ENCODE measurements around the gene AKT3.

AKT3 gene

DNA sequence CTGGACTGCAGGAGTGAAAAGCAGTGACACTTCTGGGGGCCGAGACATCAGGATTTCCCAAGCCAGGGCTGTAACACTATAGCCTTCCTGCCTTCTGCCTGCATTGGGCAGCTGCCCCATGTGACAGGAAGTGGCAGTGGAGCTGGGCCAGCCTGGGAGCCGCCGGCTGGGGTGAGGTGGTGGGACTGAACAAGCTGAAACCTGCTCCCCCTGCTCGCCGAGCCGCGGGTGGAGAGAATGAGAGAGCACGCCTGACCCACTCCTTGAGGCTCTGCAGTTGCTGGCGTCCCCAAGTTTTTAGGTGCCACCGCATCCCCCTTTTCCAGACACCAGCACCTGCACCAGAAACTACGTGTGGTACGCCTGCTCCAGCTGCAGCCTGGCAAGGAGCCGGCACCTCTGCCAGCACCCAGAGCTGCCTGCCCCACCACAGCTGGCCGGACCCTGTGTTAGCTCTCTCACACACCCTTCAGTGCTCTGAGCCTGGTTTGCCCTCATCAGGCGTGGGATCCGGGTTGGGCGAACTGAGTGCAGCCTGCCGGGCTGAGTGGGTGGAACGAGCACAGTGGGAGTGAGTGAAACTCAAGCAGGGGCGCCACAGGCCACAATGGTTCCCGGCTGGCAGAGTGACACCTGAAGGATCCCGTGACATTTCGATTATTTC, 119.4 kb downstream of the AKT3 start:
- TF ChIP-seq CTCF (IDR thresholded peaks at IDR 0.05; ENCODE audit: low read depth, low read length, poor library complexity, severe bottlenecking): no peak
- TF ChIP-seq EZH2phosphoT487 (IDR thresholded peaks at IDR 0.05; ENCODE audit: borderline replicate concordance, low read length): no peak
- Histone ChIP-seq H3K4me2 (ENCODE audit: low read length) (no peak overlapping the region), H3K4me3 (ENCODE audit: low read length) (no peak overlapping the region)

DNA sequence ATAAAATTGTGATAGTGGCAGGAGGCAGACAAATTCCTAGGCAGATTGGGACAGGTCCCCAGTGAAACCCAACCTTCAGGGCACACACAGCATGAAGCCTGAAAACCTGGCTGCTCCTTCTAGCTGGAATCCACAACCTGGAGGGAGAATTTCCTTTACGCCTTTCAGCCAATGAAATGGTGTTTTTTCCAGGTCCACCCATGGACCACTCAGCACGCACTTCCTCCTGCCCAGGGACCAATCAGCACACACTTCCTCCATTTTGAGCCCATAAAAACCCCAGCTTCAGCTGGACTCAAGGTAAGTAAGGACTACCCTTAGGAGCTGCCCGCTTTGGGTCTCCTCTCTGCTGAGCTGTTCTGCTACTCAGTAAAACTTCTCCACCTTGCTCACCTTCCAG, 120.1 kb downstream of the AKT3 start:
- Histone ChIP-seq H3K4me3 (ENCODE audit: low read length) (no peak overlapping the region), H3K36me3 (ENCODE audit: control insufficient read depth, low read length) (no peaks in the 10 kb centered on the region), H3K4me1 (ENCODE audit: control insufficient read depth, low read length) (peaks cover 19% of the 10 kb centered on the region)

More for the DNA sequence above, 119.4 kb downstream of the AKT3 start:
- peaks cover 9% of the 10 kb centered on the region; the same call in 1 of the 2 replicates for H3K9me3 ChIP-seq (ENCODE audit: control insufficient read depth, insufficient read depth, low read length)
- H3K36me3 ChIP-seq (ENCODE audit: control insufficient read depth, low read length): no peaks in the 10 kb centered on the region
- no peak overlapping the region for H3K27ac ChIP-seq (ENCODE audit: low read depth, low read length)
- H3K27me3 ChIP-seq (ENCODE audit: control insufficient read depth, low read length): peaks cover 4% of the 10 kb centered on the region
- peaks cover 19% of the 10 kb centered on the region for H3K4me1 ChIP-seq (ENCODE audit: control insufficient read depth, low read length)
- peaks cover 8% of the 10 kb centered on the region for H3F3A ChIP-seq (ENCODE audit: control insufficient read depth, insufficient read depth)
- no peaks in the 10 kb centered on the region for H3K9me2 ChIP-seq (replicated peaks; ENCODE audit: control insufficient read depth, low read length)
- H4K20me1 ChIP-seq (ENCODE audit: control insufficient read depth, insufficient read depth, low read depth, low read length): no peaks in the 10 kb centered on the region
- no peaks in the 10 kb centered on the region for H3K79me2 ChIP-seq (ENCODE audit: control insufficient read depth, low read length)

DNA sequence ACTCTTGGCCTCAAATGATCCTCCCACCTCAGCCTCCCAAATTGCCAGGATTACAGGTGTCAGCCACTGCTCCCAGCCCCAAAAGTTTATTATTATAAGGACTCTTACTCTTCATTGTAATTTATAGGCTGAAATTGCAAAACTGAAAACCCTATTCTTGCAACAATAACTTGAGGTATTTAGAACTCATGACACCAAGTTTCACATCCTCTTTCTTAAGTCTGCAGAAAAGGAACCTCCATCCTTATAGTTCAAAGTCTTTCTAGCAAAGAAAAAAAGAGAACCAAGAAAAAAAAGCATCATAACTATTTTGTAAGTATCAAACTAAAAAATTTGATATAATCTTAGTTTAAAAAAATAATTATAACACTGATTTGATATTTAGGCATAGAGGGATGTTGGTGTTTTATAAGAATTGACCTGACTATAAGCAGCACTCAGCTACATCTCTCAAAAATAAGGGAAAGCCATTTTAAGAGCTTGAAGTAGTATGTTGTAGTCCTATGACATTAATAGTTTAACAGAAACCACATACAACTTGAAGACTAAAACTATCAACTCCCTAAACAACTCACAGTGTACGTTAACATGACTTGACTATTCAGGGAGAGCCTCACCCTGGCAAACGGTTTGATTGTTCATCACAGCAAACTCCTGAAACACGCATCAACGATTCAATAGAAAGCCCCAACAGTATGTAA, 122.4 kb downstream of the AKT3 start:
- Histone ChIP-seq H3K4me1 (ENCODE audit: control insufficient read depth, low read length) (peaks cover 19% of the 10 kb centered on the region), H3K36me3 (ENCODE audit: control insufficient read depth, low read length) (no peaks in the 10 kb centered on the region), H3F3A (ENCODE audit: control insufficient read depth, insufficient read depth) (peaks cover 8% of the 10 kb centered on the region), H3K79me2 (ENCODE audit: control insufficient read depth, low read length) (no peaks in the 10 kb centered on the region), H3K4me2 (ENCODE audit: low read length) (peak overlapping the region; percentile 47), H3K9me3 (ENCODE audit: control insufficient read depth, insufficient read depth, low read length) (peaks cover 9% of the 10 kb centered on the region; the same call in 1 of the 2 replicates), H3K27me3 (ENCODE audit: control insufficient read depth, low read length) (peaks cover 2% of the 10 kb centered on the region), H3K4me3 (ENCODE audit: low read length) (peak overlapping the region; percentile 24), H3K27ac (ENCODE audit: low read depth, low read length) (no peak overlapping the region), H3K9me2 (replicated peaks; ENCODE audit: control insufficient read depth, low read length) (no peaks in the 10 kb centered on the region), H4K20me1 (ENCODE audit: control insufficient read depth, insufficient read depth, low read depth, low read length) (no peaks in the 10 kb centered on the region)
- no peak for TF ChIP-seq CTCF (IDR thresholded peaks at IDR 0.05; ENCODE audit: low read depth, low read length, poor library complexity, severe bottlenecking)
- TF ChIP-seq EZH2phosphoT487 (IDR thresholded peaks at IDR 0.05; ENCODE audit: borderline replicate concordance, low read length): no peak

More for the DNA sequence above, 120.1 kb downstream of the AKT3 start:
- no peak overlapping the region for H3K27ac ChIP-seq (ENCODE audit: low read depth, low read length)
- no peak overlapping the region for H3K4me2 ChIP-seq (ENCODE audit: low read length)
- H3F3A ChIP-seq (ENCODE audit: control insufficient read depth, insufficient read depth): peaks cover 8% of the 10 kb centered on the region
- TF ChIP-seq EZH2phosphoT487 (IDR thresholded peaks at IDR 0.05; ENCODE audit: borderline replicate concordance, low read length) (no peak), CTCF (IDR thresholded peaks at IDR 0.05; ENCODE audit: low read depth, low read length, poor library complexity, severe bottlenecking) (no peak)
- H3K9me2 ChIP-seq (replicated peaks; ENCODE audit: control insufficient read depth, low read length): no peaks in the 10 kb centered on the region
- no peaks in the 10 kb centered on the region for H3K79me2 ChIP-seq (ENCODE audit: control insufficient read depth, low read length)
- peaks cover 9% of the 10 kb centered on the region; the same call in 1 of the 2 replicates for H3K9me3 ChIP-seq (ENCODE audit: control insufficient read depth, insufficient read depth, low read length)
- peaks cover 4% of the 10 kb centered on the region for H3K27me3 ChIP-seq (ENCODE audit: control insufficient read depth, low read length)
- no peaks in the 10 kb centered on the region for H4K20me1 ChIP-seq (ENCODE audit: control insufficient read depth, insufficient read depth, low read depth, low read length)
